Dendritic cell treated with granulocyte-macrophage colony-stimulating factor and Interleukin-4, amounts not matched to agents 40 ng/mL and 50 ng/mL, for 4 days (primary cell): ENCODE measurements around the gene PLCB3.

ENCODE experiments used
- H3K27ac Mint-ChIP-seq: one replicate; pipeline ENCODE4 v1.8.0; 2022; ENCODE audit warnings: mild to moderate bottlenecking, mixed read lengths
- H3K27me3 Mint-ChIP-seq: one replicate; pipeline ENCODE4 v1.8.0; 2022; ENCODE audit warnings: mild to moderate bottlenecking, mixed read lengths
- H3K36me3 Mint-ChIP-seq: one replicate; pipeline ENCODE4 v1.8.0; 2022; ENCODE audit warnings: low read depth, mixed read lengths
- H3K4me1 Mint-ChIP-seq: one replicate; pipeline ENCODE4 v1.8.0; 2022; ENCODE audit warnings: low read depth, mixed read lengths
- H3K4me3 Mint-ChIP-seq: one replicate; pipeline ENCODE4 v1.8.0; 2022; ENCODE audit warnings: mild to moderate bottlenecking, moderate library complexity, mixed read lengths
- H3K9me3 Mint-ChIP-seq: one replicate; pipeline ENCODE4 v1.8.0; 2022; ENCODE audit warnings: mixed read lengths
- intact Hi-C: fragments of 100-400 bp; cut with micrococcal nuclease; formaldehyde crosslinking; loops from one replicate; pipeline ENCODE4 v1.15.0; 2022

Gene PLCB3

DNA sequence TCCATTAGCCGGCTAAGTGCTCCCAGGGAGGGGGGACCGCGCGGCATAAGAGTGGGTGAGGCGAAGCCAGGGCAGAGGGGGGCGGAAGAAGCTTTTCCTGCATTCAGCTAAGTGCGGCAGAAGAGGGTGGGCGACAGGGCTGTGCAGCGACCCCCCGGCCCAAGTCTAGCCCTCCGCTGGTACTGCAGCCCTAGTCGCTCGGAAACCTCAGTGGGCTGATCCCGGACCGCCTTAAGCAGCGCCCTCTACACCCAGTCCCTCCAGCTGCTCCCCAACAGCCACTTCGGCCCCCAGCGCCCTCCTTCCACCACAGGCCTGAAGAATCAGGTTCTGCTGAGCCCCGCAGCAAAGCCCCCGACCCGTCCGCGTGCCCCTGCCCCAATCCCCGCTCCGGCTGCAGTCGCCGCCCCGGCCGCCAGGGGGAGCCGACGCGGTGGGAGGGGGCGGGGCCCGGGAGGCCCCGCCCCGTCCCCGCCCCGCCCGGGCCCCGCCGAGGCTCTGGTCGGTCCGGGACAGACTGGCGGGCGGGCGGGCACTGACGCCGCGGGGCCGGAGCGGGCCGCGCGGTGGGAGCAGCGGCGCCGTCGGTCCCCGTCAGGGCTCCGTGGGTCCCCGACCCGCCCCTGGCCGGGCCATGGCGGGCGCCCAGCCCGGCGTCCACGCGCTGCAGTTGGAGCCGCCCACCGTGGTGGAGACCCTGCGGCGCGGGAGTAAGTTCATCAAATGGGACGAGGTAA lies at the start of gene PLCB3:
Gene PLCB3, plus strand, starts transcription at position 515 of the 737 bp plus-strand sequence. Its CDS starts 120 bp downstream, at position 635.
- Mint-ChIP-seq H3K4me3 (peak within 1 kb of the TSS; percentile 99), H3K27ac (peak within 1 kb of the TSS; percentile 88), H3K36me3 (peaks cover 48% of the 10 kb centered on the region), H3K27me3 (peaks cover 9% of the 10 kb centered on the region), H3K9me3 (no peaks in the 10 kb centered on the region), H3K4me1 (peaks cover 64% of the 10 kb centered on the region)
- intact Hi-C loops, result loop anchor here (5.0 kb wide), 1 partner anchor 51 kb away; the partner anchor contains the start of gene CATSPERZ

DNA sequence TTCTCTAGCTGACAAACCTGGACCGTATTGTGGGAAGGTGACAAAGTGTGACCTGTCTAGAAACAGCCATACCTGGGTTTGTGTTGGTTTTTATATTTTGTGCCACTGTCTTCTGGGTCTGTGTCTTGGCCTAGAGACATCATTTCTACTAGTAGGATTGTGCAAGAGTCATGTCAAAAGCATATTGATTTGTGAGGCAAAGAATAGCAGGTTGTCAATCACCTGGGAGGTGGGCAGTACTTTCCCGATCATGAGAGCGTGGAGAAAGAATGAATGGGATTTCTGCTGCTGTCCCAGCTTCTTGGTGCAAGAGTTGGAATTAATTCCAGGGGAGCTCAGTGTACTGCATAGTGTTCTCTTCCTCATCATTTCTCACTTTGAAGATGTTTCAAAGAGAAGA lies 49.8 kb upstream of the PLCB3 start:
- intact Hi-C loops, result no loop called here

DNA sequence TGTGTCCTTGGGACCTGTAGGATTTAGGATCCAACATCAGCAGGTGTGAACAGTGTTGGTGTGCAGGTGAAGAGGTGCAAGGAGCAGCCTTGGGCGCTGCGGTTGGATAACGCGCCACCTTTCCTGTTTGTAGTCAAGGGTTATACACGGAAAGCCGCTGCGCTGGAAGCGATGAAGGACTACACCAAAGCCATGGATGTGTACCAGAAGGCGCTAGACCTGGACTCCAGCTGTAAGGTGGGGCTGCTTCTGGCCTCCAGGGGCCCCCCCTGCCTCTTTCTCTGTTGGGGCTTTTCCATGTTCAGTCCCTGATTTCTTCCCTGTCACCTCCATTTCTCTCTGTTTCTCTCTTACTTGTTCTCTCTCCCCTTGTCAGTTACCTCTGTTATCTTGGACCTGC lies 48.3 kb upstream of the PLCB3 start:
- Mint-ChIP-seq H3K9me3 (no peaks in the 10 kb centered on the region), H3K36me3 (peaks cover 85% of the 10 kb centered on the region), H3K27ac (peak overlapping the region; percentile 91), H3K27me3 (no peaks in the 10 kb centered on the region), H3K4me1 (peaks cover 60% of the 10 kb centered on the region), H3K4me3 (no peak overlapping the region)
- intact Hi-C loops, result no loop called here

More for the DNA sequence above, 49.8 kb upstream of the PLCB3 start:
- Mint-ChIP-seq H3K9me3 (no peaks in the 10 kb centered on the region), H3K27me3 (no peaks in the 10 kb centered on the region), H3K4me1 (peaks cover 62% of the 10 kb centered on the region), H3K27ac (peak overlapping the region; percentile 64), H3K36me3 (peaks cover 85% of the 10 kb centered on the region), H3K4me3 (no peak overlapping the region)

DNA sequence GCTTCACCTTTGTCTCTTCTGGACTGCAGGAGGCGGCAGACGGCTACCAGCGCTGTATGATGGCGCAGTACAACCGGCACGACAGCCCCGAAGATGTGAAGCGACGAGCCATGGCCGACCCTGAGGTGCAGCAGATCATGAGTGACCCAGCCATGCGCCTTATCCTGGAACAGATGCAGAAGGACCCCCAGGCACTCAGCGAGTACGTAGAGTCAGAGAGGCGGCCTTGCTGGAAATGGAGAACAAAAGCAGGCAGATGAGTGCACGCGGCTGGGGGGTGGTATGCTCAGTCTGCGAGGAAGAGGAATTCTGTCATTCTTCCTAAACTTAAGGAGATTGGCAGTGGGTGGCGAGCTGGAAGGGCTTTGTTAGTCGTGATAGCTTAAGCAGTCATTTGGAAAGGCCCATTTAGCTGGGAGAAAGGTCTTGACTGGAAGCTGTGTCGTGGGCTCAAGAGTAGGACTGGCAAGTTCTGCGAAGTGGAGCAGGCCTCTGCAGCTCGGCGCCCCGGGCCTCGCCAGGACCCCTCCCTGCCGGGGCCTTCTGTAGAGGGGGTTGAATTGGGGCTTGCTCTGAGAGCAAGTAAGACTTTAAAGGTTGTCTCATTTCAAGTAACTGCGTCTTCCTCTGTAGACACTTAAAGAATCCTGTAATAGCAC lies 47.8 kb upstream of the PLCB3 start:
- peaks cover 65% of the 10 kb centered on the region for H3K4me1 Mint-ChIP-seq
- H3K27ac Mint-ChIP-seq, result peak overlapping the region; percentile 91
- intact Hi-C loops, result loop anchor here (1.0 kb wide), 1 partner anchor 101 kb away; no protein-coding TSS in a partner anchor
- no peaks in the 10 kb centered on the region for H3K27me3 Mint-ChIP-seq
- no peak overlapping the region for H3K4me3 Mint-ChIP-seq
- no peaks in the 10 kb centered on the region for H3K9me3 Mint-ChIP-seq
- peaks cover 85% of the 10 kb centered on the region for H3K36me3 Mint-ChIP-seq

DNA sequence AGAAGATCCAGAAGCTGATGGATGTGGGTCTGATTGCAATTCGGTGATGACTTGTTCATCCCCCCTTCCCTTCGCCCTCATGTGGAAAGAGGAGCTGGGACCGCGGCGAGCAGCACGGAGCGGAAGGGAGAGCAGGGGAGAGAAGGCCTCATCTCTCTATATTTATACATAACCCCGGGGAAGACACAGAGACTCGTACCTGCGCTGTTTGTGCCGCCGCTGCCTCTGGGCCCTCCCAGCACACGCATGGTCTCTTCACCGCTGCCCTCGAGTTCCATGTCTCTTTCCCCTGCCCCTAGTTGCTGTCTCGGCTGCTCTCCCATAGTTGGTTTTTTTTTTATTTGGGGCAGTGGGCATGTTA lies 47.3 kb upstream of the PLCB3 start:
- no peaks in the 10 kb centered on the region for H3K9me3 Mint-ChIP-seq
- peaks cover 70% of the 10 kb centered on the region for H3K4me1 Mint-ChIP-seq
- intact Hi-C loops, result loop anchor here (1.0 kb wide), 1 partner anchor 100 kb away; no protein-coding TSS in a partner anchor
- no peaks in the 10 kb centered on the region for H3K27me3 Mint-ChIP-seq
- peaks cover 85% of the 10 kb centered on the region for H3K36me3 Mint-ChIP-seq
- H3K4me3 Mint-ChIP-seq, result peak overlapping the region; percentile 8
- H3K27ac Mint-ChIP-seq, result peak overlapping the region; percentile 91

DNA sequence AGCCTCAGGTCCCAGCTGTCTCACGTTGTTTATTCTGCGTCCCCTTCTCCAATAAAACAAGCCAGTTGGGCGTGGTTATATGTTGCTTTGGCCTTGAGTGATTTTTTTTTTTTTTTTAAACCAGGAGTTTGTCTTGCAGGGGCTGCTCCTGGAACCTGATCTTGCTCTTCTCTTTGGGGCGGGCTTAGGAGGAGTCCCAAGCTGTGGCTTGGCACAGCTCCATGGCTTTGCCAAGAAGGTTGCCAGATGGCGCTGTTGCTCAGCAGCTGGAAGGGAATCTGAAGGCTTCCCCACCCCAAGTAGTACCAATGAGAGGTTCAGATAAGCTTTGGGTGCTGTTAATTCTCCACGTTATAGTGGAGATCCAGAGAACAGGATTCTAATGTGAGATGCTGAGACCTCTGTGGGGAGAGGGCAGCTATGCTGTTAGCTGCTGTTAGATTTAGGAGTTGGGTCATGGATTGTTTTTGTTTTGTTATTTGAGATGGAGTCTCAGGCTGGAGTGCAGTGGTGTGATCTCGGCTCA lies 46.8 kb upstream of the PLCB3 start:
- Mint-ChIP-seq H3K36me3 (peaks cover 85% of the 10 kb centered on the region), H3K4me3 (peak overlapping the region; percentile 8), H3K27ac (peak overlapping the region; percentile 91), H3K4me1 (peaks cover 75% of the 10 kb centered on the region), H3K27me3 (no peaks in the 10 kb centered on the region), H3K9me3 (no peaks in the 10 kb centered on the region)
- intact Hi-C loops, result loop anchor here (1.0 kb wide), 1 partner anchor 100 kb away; no protein-coding TSS in a partner anchor

DNA sequence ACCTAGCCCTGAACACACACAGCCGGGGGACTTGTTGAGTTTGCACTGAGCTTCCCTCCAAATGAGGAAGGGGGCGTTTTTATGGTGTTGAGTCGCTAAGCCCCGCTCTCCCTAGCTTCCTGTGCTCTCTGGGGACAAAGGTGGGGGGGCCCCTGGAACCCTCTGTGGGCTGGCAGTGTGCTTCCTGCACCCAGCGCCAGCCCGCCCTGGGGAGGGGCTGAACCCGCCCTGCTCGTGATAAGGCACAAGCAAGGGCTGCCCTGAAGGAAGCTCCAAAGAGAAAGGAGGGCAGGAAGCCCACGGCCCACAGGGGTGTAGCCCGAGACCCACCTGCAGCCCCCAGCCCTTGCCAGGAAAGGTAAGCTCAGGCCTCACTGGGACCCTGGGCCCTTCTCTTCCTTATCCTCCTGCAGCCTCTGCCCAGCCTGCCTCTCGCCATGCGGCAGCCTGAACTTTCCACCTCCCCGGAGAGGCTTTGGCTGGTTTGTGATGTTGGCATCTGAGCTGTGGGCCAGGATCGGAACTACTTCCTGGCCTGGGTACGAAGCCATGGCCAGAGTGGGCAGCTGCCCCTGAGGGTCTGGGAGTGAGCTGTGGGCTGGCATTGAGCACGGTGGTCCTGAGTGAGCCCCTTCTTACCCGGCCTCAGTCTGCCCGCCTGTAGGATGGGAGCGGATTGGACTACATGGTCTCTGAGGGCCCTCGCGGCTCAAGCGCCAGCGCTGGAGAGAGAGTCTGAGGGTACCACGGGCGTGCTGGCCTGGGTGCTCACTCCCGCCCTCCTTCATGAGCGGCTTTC lies 44.7 kb upstream of the PLCB3 start, which contains the start of gene FERMT3:
Gene FERMT3, plus strand, starts transcription at position 265 of the 799 bp plus-strand sequence. CDS start 644 bp downstream, outside the sequence.
- intact Hi-C loops, result loop anchor here (2.0 kb wide), 1 partner anchor 62 kb away; no protein-coding TSS in a partner anchor

DNA sequence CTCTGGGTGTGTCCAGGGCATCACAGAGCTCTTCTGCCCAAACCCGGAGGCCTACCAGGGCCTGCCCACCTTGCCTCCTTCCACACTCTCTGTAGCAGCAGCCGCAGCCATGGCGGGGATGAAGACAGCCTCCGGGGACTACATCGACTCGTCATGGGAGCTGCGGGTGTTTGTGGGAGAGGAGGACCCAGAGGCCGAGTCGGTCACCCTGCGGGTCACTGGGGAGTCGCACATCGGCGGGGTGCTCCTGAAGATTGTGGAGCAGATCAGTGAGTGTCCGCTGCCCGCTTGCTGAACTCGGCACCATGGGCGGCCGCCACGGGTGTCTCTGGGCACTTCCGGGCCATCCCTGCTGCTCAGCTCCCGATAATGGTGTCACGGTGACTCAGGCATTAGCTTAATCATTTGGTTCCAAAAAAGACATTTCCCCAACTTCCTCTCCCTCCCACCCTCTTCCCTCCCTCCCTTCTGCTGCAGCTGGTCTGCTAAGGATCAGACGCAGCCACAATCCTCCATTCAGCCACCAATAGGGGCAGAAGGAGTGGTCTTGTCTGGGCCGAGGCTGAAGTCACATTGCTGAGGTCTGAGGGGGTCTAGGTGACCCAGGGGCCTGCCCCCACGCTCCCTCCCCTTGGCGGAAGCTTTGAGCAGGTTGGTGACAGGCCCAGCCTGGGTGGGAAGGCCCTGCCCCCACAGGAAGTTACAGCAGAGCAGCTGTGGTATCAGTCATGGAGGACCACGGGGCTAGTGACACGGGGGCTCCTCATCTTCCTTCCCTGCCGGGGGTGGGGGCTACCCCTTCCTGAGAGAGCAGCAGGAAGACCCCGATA lies 43.9 kb upstream of the PLCB3 start:
- Mint-ChIP-seq H3K9me3 (no peaks in the 10 kb centered on the region), H3K27ac (peak overlapping the region; percentile 91), H3K27me3 (no peaks in the 10 kb centered on the region), H3K4me1 (peaks cover 84% of the 10 kb centered on the region), H3K4me3 (peak overlapping the region; percentile 92), H3K36me3 (peaks cover 85% of the 10 kb centered on the region)
- intact Hi-C loops, result loop anchor here (2.0 kb wide), 1 partner anchor 61 kb away; no protein-coding TSS in a partner anchor

More for the DNA sequence above, 44.7 kb upstream of the PLCB3 start, which contains the start of gene FERMT3:
- Mint-ChIP-seq H3K4me3 (peak within 1 kb of the TSS; percentile 92), H3K27me3 (no peaks in the 10 kb centered on the region), H3K9me3 (no peaks in the 10 kb centered on the region), H3K27ac (peak within 1 kb of the TSS; percentile 91), H3K36me3 (peaks cover 85% of the 10 kb centered on the region), H3K4me1 (peaks cover 77% of the 10 kb centered on the region)

DNA sequence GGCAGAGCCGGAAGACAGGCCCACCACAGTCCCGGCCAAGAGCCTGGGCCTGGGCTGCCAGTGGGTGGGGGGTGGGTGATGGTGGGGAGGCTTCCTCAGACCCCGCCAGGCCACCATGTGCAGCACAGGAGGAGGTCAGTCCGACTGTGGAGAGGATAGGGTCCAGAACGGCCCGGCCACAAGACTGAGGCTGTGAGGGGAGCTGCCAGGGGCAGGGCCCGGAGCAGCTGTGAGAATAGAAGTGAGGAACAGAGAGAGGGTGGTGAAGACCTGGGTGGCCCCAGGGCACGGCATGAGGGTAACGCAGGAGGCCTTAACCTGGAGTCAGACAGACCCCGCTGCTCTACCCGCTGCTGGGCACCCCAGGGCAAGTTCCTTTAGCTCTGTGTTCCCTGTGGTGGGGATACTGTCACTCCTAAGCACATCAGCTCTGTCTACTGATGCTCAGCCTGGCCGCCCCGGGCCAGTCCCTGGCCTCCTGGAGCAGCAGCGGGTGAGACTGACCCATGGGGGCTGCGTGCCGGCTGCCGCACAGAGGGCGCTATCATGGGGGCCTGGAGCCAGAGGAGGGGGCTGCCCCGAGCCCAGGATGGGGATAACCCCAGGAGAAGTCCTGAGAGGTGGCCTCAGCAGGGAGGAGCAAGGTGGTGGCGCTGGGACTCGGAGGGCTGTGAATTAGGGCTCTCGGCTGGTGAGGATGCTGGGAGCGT lies 43.1 kb upstream of the PLCB3 start:
- H3K36me3 Mint-ChIP-seq, result peaks cover 85% of the 10 kb centered on the region
- intact Hi-C loops, result no loop called here
- H3K9me3 Mint-ChIP-seq, result no peaks in the 10 kb centered on the region
- H3K27me3 Mint-ChIP-seq, result no peaks in the 10 kb centered on the region
- H3K4me3 Mint-ChIP-seq, result peak overlapping the region; percentile 92
- H3K4me1 Mint-ChIP-seq, result peaks cover 83% of the 10 kb centered on the region
- peak overlapping the region; percentile 91 for H3K27ac Mint-ChIP-seq

DNA sequence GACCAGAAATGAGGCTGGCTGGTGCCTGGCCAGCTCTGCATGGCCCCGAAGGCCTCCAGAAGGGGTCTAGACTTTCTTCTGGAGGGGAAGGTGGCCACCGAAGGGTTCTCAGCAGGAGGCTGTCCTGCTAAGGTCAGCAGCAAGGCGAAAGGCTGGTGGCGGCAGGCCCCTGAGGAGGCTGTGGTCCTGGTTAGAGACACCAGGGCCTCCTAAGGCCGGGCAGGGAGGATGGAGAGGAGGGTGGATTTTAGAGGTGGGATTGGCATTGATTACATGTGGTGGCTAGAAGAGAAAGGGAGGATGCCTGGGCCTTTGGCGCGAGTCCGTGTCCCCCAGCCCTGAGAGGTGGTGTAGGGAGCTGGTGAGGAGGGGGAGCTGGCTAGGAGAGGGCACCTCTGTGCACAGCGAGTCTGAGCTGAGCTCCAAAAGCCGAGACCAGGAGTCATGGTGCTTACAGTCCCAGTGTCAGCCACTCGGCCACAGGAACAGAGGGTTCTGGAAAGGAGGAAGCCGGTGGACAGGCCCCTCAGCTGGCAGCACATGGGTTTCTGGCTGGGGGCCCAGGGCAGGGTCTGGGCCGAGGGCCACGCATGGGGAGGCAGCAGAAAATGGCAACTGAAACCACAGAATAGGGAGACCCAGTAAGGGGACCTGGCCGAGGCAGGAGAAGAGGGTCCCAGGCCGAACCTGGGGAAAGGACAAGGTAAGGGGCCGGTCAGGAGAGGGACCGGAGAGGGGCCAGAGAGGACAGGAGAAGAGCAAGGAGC lies 42.4 kb upstream of the PLCB3 start:
- Mint-ChIP-seq H3K27me3 (no peaks in the 10 kb centered on the region), H3K4me3 (peak overlapping the region; percentile 92), H3K27ac (peak overlapping the region; percentile 91), H3K4me1 (peaks cover 76% of the 10 kb centered on the region), H3K9me3 (no peaks in the 10 kb centered on the region), H3K36me3 (peaks cover 85% of the 10 kb centered on the region)
- intact Hi-C loops, result no loop called here

DNA sequence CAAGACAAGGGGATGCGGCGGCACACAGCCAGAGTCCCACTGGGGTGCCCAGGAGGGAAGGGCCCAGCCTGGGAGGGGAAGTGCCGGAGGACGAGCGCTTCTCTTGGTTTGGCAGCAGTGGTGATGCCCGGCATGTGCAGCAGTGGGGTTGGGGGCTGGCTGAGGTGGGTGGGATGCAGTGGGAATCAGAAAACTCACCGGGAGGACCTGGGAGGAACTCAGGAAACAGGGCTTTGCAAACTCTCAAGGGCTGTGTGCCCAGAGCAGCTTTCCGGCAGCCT lies 41.8 kb upstream of the PLCB3 start:
- H3K36me3 Mint-ChIP-seq, result peaks cover 85% of the 10 kb centered on the region
- intact Hi-C loops, result no loop called here
- peak overlapping the region; percentile 91 for H3K27ac Mint-ChIP-seq
- H3K4me3 Mint-ChIP-seq, result peak overlapping the region; percentile 92
- peaks cover 70% of the 10 kb centered on the region for H3K4me1 Mint-ChIP-seq
- H3K9me3 Mint-ChIP-seq, result no peaks in the 10 kb centered on the region
- H3K27me3 Mint-ChIP-seq, result no peaks in the 10 kb centered on the region
